ENCODE measurements around the gene ACAA1. TPM values are rescaled to one million over a fixed set of nuclear protein-coding genes. Genes with fewer than 3 reads are reported as not detected.
A peak's percentile ranks its signal among the peaks of the same experiment; 100 is the strongest.

ACAA1 gene
- total and polyA plus RNA-seq, 10 donors, result 68.4 to 120 (median 82.5) TPM

GRCh38 chr3:38157117-38157516 is 20.2 kb upstream of the ACAA1 start:
- TF ChIP-seq POLR2A (IDR thresholded peaks at IDR 0.05) (no peak), POLR2AphosphoS5 (IDR thresholded peaks at IDR 0.05) (no peak), CTCF (IDR thresholded peaks at IDR 0.05 in 8 of 11, conservative IDR thresholded peaks at IDR 0.05 in 3 of 11) (no peak)
- no peaks in the 10 kb centered on the region for H3K27me3 ChIP-seq (replicated peaks in 1 of 7)
- DNase-seq, result no peak
- intact Hi-C loops (cut with DNase I; ENCODE audit: low total_unique reads), result no loop called here
- no peak overlapping the region for H3K4me3 ChIP-seq
- H3K36me3 ChIP-seq, result no peaks in the 10 kb centered on the region
- 95 to 100% (median 96%) methylated on average over 2 of the region's 2 CpGs for WGBS, 5 donors
- H3K4me1 ChIP-seq, result peaks cover 0 to 10% (median under 1%) of the 10 kb centered on the region in 6 donors
- no peak overlapping the region for H3K27ac ChIP-seq
- H3K9me3 ChIP-seq, result no peaks in the 10 kb centered on the region

DNA sequence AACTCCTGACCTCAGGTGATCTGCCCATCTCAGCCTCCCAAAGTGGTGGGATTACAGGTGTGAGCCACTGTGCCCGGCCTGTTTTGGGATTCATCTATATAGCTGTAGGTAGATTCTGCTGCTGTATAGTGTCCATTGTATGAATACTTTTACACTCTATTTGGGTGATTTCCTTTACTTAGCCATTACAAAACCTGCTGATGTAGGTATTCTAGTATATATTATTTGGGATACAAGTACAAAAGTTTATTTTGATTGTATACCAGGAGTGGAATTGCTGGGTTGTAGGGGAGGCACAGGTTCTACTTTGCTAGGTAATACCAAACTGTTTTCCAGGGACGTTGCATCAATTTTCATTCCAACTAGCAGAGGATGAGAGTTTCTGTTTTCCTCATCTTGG is 18.9 kb upstream of the ACAA1 start:
- no peak for DNase-seq
- WGBS, 5 donors, result 90 to 98% (median 93%) methylated on average over 2 of the region's 2 CpGs
- intact Hi-C loops (cut with DNase I; ENCODE audit: low total_unique reads), result no loop called here

GRCh38 chr3:38154625-38155255 is 17.8 kb upstream of the ACAA1 start:
- WGBS, 5 donors, result 60 to 67% (median 64%) methylated on average over 2 of the region's 2 CpGs
- TF ChIP-seq POLR2A (IDR thresholded peaks at IDR 0.05), result no peak
- no peak for TF ChIP-seq POLR2AphosphoS5 (IDR thresholded peaks at IDR 0.05)
- no peak for TF ChIP-seq CTCF (IDR thresholded peaks at IDR 0.05 in 8 of 11, conservative IDR thresholded peaks at IDR 0.05 in 3 of 11)
- intact Hi-C loops (cut with DNase I; ENCODE audit: low total_unique reads), result no loop called here
- no peaks in the 10 kb centered on the region for H3K36me3 ChIP-seq
- DNase-seq, result no peak
- H3K4me1 ChIP-seq, result peaks cover 0 to 26% (median 4%) of the 10 kb centered on the region in 6 donors
- no peak overlapping the region for H3K4me3 ChIP-seq
- no peaks in the 10 kb centered on the region for H3K9me3 ChIP-seq
- H3K27me3 ChIP-seq (replicated peaks in 1 of 7), result no peaks in the 10 kb centered on the region
- peak overlapping the region in 4 of 8 donors; percentile 17 to 87 (median 66) for H3K27ac ChIP-seq

More for the DNA sequence above, 18.9 kb upstream of the ACAA1 start:
- Histone ChIP-seq H3K9me3 (no peaks in the 10 kb centered on the region), H3K4me1 (peaks cover 0 to 19% (median 3%) of the 10 kb centered on the region in 6 donors), H3K4me3 (no peak overlapping the region), H3K36me3 (no peaks in the 10 kb centered on the region), H3K27ac (no peak overlapping the region), H3K27me3 (replicated peaks in 1 of 7) (no peaks in the 10 kb centered on the region)
- TF ChIP-seq CTCF (IDR thresholded peaks at IDR 0.05 in 8 of 11, conservative IDR thresholded peaks at IDR 0.05 in 3 of 11) (no peak), POLR2AphosphoS5 (IDR thresholded peaks at IDR 0.05) (no peak), POLR2A (IDR thresholded peaks at IDR 0.05) (no peak)

DNA sequence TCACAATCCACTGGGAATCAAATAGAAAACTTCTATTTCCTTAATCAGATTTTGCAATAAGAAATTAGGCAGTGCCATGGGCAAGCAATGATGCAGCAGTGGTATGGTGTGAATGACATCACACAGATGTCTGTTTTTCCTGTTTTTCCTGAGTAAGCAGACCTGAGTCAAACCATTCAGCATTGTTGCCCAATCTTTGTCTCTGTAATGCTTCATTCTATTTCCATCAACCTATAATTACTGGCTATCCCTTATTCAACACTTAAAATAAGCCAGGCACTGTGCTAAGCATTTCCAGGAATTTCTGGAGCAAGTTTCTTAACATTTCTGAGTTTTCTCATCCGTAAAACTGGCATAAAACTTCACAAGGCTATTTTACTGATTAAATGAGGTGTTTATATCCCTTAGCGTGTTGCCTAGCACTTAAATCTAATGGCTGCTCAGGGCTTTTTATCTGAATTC is 17.1 kb upstream of the ACAA1 start:
- 85 to 92% (median 89%) methylated on average over 2 of the region's 2 CpGs for WGBS, 5 donors
- intact Hi-C loops (cut with DNase I; ENCODE audit: low total_unique reads), result no loop called here
- H3K27me3 ChIP-seq (replicated peaks in 1 of 7), result no peaks in the 10 kb centered on the region
- TF ChIP-seq POLR2A (IDR thresholded peaks at IDR 0.05), result no peak
- peak in 1 of 3 donors; percentile 47 for TF ChIP-seq POLR2AphosphoS5 (IDR thresholded peaks at IDR 0.05)
- H3K27ac ChIP-seq, result peak overlapping the region in 6 of 8 donors; percentile 17 to 87 (median 49)
- peaks cover 0 to 32% (median 11%) of the 10 kb centered on the region in 6 donors for H3K4me1 ChIP-seq
- H3K4me3 ChIP-seq, result no peak overlapping the region
- no peaks in the 10 kb centered on the region for H3K36me3 ChIP-seq
- H3K9me3 ChIP-seq, result no peaks in the 10 kb centered on the region
- no peak for DNase-seq
